GM10248 (cell line): ENCODE measurements around the gene ARHGAP8.
A peak's percentile ranks its signal among the peaks of the same experiment; 100 is the strongest.

Source experiments
- CTCF ChIA-PET: fragments of 300-600 bp; sonication (Branson Sonifier 250); formaldehyde crosslinking; extraction: SDS; loops from one replicate; lab custom pipeline; 2021; ENCODE audit warnings: antibody characterized with exemption; lab: Yijun Ruan, JAX
- POLR2A ChIA-PET: fragments of 350-650 bp; sonication (Branson Sonifier 250); formaldehyde crosslinking; extraction: SDS; loops from one replicate; lab custom pipeline; 2020; ENCODE audit warnings: antibody characterized with exemption; lab: Yijun Ruan, JAX
- DNase-seq: peaks from one replicate; pipeline ENCODE4 v3.0.0; 2012; ENCODE audit errors: extremely low spot score
- TF ChIP-seq, protein P1 (sequence below): IDR thresholded peaks from 2 replicates; pipeline ENCODE4 v1.5.1; 2012; ENCODE audit warnings: mild to moderate bottlenecking, low read depth; ENCODE audit errors: extremely low read depth, missing control alignments, control extremely low read depth

Gene ARHGAP8

GRCh38 chr22:44825310-44826150, 73.2 kb downstream of the ARHGAP8 start:
- DNase-seq = no peak
- CTCF ChIA-PET = no interaction called here
- TF ChIP-seq, protein P1, sequence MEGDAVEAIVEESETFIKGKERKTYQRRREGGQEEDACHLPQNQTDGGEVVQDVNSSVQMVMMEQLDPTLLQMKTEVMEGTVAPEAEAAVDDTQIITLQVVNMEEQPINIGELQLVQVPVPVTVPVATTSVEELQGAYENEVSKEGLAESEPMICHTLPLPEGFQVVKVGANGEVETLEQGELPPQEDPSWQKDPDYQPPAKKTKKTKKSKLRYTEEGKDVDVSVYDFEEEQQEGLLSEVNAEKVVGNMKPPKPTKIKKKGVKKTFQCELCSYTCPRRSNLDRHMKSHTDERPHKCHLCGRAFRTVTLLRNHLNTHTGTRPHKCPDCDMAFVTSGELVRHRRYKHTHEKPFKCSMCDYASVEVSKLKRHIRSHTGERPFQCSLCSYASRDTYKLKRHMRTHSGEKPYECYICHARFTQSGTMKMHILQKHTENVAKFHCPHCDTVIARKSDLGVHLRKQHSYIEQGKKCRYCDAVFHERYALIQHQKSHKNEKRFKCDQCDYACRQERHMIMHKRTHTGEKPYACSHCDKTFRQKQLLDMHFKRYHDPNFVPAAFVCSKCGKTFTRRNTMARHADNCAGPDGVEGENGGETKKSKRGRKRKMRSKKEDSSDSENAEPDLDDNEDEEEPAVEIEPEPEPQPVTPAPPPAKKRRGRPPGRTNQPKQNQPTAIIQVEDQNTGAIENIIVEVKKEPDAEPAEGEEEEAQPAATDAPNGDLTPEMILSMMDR = no peak
- POLR2A ChIA-PET = no interaction called here

GRCh38 chr22:44827666-44828190, 75.4 kb downstream of the ARHGAP8 start:
- ChIA-PET POLR2A (no interaction called here), CTCF (interaction anchor here (0.9 to 1.2 kb wide), 2 partner anchors 14 to 21 kb away, joined by 3 read pairs; no protein-coding TSS in a partner anchor)
- DNase-seq = no peak
- TF ChIP-seq, protein P1 = no peak

GRCh38 chr22:44828193-44828592, 75.8 kb downstream of the ARHGAP8 start:
- TF ChIP-seq, protein P1 = peak; percentile 19
- POLR2A ChIA-PET = no interaction called here
- DNase-seq = peak; percentile 61
- CTCF ChIA-PET = interaction anchor here (1.2 kb wide), 1 partner anchor 21 kb away, joined by 3 read pairs; no protein-coding TSS in a partner anchor

DNA sequence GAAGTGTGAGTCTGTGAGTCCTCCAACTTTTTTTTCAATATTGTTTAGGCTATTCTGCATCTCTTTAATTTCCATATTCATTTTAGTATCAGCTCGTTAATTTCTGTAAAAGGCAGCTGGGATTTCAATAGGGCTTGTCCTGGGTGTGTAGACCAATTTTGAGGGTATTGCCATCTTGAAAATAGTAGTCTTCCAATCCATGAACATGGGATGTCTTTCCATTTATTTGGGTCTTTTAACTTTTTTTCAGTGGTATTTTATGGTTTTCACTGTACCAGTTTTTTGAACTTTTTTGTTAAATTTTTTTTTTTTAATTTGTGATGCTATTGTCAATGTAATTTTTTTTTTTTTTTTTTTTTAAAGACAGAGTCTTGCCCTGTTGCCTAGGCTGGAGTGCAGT, 79.5 kb downstream of the ARHGAP8 start:
- DNase-seq = no peak
- CTCF ChIA-PET = no interaction called here
- TF ChIP-seq, protein P1 = no peak
- POLR2A ChIA-PET = interaction anchor here (0.7 kb wide), 1 partner anchor 232 kb away, joined by 3 read pairs; no protein-coding TSS in a partner anchor

GRCh38 chr22:44834065-44834464, 81.7 kb downstream of the ARHGAP8 start:
- ChIA-PET CTCF (no interaction called here), POLR2A (no interaction called here)
- no peak for DNase-seq
- TF ChIP-seq, protein P1 = no peak

DNA sequence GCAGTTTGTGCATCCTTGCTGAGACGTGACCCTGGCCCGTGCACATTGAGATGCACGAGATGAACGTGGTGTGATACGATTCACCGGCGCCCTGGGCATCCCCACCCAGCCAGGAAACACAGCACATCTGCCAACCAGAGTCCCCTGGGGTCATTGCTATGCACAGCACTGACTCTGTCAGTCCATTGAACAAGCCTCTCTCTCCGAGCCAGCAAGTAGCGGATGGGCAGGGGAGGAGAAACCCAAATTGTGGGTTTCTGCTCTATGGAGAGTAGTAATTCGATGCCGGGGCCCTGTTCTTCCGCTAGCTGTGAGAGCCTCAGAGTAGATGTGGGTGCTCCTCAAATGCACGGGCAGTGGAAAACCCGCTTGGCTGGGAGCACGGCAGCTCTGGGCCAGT, 85.1 kb downstream of the ARHGAP8 start:
- CTCF ChIA-PET = interaction anchor here (1.2 kb wide), 1 partner anchor 17 kb away, joined by 3 read pairs; no protein-coding TSS in a partner anchor
- POLR2A ChIA-PET = no interaction called here
- TF ChIP-seq, protein P1 = no peak
- no peak for DNase-seq
